Rectal smooth muscle tissue (tissue), 1 donor: ENCODE results near the gene NIPAL3.

Experiments used
- H3K27ac ChIP-seq: one replicate; pipeline ENCODE4 v1.7.0; 2013; ENCODE audit warnings: low read depth, low read length, inconsistent platforms
- H3K27me3 ChIP-seq: one replicate; pipeline ENCODE4 v1.7.0; 2013; ENCODE audit warnings: low read length; ENCODE audit not compliant: control insufficient read depth, insufficient read depth
- H3K36me3 ChIP-seq: one replicate; pipeline ENCODE4 v1.7.0; 2013; ENCODE audit warnings: low read length; ENCODE audit not compliant: control insufficient read depth, insufficient read depth
- H3K4me1 ChIP-seq: one replicate; pipeline ENCODE4 v1.7.0; 2013; ENCODE audit warnings: low read length; ENCODE audit not compliant: control insufficient read depth, insufficient read depth
- H3K4me3 ChIP-seq: one replicate; pipeline ENCODE4 v1.7.0; 2013; ENCODE audit warnings: low read length
- H3K9ac ChIP-seq: one replicate; pipeline ENCODE4 v1.7.0; 2013; ENCODE audit warnings: low read length

The NIPAL3 gene

DNA sequence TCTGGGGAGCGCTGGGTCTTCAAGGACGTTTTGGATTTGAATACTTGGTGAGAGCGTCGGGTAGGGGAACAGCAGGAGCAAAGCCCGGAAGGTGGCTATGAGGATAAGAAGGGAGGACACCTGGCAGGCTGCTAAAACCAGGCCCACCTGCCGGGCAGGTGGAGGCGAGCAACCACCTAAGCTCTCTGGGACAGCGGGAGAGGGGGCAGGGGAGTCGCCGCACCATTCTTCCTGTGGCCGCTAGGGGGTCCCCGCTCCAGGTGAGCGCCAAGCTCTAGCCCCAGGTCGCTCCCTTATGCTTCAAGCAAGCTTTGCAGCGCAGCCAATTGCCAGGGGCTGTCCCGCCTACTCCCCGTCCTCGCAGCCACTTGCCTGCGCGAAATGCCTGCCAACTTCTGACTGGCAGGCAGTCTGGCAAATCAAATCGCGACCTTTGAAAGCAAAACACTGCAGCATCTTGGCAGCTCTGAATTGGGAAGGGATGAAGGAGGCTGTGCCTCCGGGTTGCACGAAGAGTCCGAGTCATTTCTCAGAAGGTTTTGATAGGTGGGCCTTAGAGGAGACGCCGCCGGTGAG is at the start of gene NIPAL3:
Gene NIPAL3 (plus strand): TSS at position 469 of the 576 bp plus-strand sequence. CDS start 3,746 bp downstream, outside the sequence.
- peak within 1 kb of the TSS; percentile 67 for H3K27ac ChIP-seq
- H3K36me3 ChIP-seq = peaks cover 5% of the 10 kb centered on the region
- H3K9ac ChIP-seq = peak within 1 kb of the TSS; percentile 57
- peak within 1 kb of the TSS; percentile 96 for H3K4me3 ChIP-seq
- no peaks in the 10 kb centered on the region for H3K27me3 ChIP-seq
- peaks cover 22% of the 10 kb centered on the region for H3K4me1 ChIP-seq

DNA sequence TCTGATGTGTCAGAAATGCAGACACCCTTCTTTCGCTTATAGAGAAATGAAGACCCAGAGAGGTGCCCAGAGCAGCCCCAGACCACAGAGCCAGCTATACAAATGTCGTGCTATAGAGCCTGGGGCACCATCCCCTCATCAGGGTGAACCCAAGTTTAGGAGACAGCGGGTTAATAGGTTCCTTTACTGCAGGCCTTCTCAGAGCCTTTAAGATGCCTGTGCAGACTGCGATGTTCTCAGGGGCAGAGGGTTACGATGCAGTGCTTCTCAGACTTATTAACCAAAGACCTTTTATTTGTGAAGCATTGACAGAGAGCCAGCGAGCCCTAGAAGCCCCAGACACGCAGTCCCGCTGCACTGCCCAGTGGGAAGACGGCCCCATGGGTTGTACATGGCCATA is 48.9 kb upstream of the NIPAL3 start:
- no peak overlapping the region for H3K9ac ChIP-seq
- no peak overlapping the region for H3K4me3 ChIP-seq
- H3K27ac ChIP-seq = no peak overlapping the region
- no peaks in the 10 kb centered on the region for H3K4me1 ChIP-seq
- H3K27me3 ChIP-seq = no peaks in the 10 kb centered on the region
- no peaks in the 10 kb centered on the region for H3K36me3 ChIP-seq

DNA sequence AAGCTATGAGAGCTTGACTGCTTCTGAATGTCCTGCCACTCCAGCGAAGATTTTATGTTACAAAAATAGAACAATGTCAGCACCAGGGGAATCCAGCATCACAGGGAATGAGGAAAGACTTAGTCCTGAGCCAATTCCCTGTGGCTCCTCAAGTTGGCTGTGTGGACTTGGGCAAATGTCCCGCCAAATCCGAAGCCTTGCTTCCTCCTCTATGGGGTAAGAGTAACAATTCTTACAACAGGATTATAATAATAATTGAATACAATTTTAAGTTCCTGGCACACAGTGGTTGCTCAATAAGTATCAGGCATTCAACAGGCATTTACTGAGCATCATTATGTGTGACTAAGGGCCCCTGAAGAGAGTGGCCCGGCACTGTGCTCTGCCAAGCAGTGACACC is 46.4 kb upstream of the NIPAL3 start:
- H3K4me1 ChIP-seq = no peaks in the 10 kb centered on the region
- no peak overlapping the region for H3K4me3 ChIP-seq
- H3K9ac ChIP-seq = no peak overlapping the region
- no peaks in the 10 kb centered on the region for H3K27me3 ChIP-seq
- H3K27ac ChIP-seq = no peak overlapping the region
- peaks cover 2% of the 10 kb centered on the region for H3K36me3 ChIP-seq

DNA sequence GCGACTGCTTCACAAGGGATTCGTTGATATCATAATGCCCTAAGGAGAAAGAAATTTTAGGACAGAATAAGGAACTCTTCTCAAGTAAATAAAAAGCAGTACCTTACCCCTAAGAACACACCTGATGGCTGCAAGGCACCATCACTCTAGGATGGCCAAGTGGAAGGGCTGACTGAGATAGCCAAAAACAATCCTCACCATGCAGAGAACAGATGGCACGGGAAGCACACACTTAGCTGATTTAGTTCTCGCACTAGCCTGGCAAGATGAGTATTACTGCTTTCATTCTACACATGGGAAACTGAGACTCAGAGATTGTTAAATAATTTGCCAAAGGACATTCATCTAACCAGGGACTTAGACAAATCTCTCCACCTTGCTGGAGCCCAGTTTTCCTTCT is 45.8 kb upstream of the NIPAL3 start:
- Histone ChIP-seq H3K36me3 (peaks cover 2% of the 10 kb centered on the region), H3K4me1 (no peaks in the 10 kb centered on the region), H3K9ac (no peak overlapping the region), H3K27ac (no peak overlapping the region), H3K4me3 (no peak overlapping the region), H3K27me3 (no peaks in the 10 kb centered on the region)

DNA sequence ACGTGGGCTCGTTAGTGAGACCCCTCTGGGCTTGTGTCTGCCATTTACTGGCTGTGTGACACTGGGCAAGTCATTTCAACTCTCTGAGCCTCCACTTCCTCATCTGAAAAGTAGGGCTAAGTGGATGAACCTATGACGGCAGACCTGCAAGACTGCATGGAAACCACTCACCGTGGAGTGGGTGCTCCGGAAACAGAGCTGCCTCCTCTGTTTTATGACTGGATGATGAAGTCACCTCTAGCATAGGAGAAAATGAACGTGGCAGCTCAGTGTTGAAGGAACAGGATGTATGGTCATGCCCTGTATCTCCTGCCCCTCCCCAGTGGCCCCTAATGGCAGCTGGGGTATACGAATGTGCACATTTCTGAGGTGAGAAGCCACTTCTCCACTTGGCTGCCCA is 42.6 kb upstream of the NIPAL3 start:
- H3K9ac ChIP-seq = no peak overlapping the region
- no peaks in the 10 kb centered on the region for H3K27me3 ChIP-seq
- no peak overlapping the region for H3K27ac ChIP-seq
- H3K4me1 ChIP-seq = no peaks in the 10 kb centered on the region
- no peak overlapping the region for H3K4me3 ChIP-seq
- peaks cover 2% of the 10 kb centered on the region for H3K36me3 ChIP-seq

DNA sequence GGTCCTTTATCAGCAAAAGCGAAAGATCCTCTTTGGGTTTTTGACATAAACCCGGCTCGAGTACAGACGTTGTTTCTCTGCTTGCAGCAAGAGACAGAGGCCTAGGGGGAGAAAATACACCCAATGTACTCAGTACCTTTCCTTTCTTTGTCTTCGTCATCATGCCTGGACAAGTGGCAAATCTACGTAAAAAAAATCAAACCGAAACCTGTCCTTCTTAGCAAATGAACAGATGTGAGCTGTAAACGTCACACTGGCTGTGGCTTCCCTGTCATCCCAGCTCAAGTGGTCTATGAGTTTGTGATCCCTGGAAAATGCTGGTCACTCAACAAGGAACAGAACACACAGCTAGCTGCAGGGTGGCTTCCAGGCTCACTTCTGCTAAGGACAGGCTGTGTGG is 41.9 kb upstream of the NIPAL3 start:
- Histone ChIP-seq H3K9ac (no peak overlapping the region), H3K4me1 (no peaks in the 10 kb centered on the region), H3K27ac (no peak overlapping the region), H3K4me3 (no peak overlapping the region), H3K27me3 (no peaks in the 10 kb centered on the region), H3K36me3 (peaks cover 2% of the 10 kb centered on the region)

DNA sequence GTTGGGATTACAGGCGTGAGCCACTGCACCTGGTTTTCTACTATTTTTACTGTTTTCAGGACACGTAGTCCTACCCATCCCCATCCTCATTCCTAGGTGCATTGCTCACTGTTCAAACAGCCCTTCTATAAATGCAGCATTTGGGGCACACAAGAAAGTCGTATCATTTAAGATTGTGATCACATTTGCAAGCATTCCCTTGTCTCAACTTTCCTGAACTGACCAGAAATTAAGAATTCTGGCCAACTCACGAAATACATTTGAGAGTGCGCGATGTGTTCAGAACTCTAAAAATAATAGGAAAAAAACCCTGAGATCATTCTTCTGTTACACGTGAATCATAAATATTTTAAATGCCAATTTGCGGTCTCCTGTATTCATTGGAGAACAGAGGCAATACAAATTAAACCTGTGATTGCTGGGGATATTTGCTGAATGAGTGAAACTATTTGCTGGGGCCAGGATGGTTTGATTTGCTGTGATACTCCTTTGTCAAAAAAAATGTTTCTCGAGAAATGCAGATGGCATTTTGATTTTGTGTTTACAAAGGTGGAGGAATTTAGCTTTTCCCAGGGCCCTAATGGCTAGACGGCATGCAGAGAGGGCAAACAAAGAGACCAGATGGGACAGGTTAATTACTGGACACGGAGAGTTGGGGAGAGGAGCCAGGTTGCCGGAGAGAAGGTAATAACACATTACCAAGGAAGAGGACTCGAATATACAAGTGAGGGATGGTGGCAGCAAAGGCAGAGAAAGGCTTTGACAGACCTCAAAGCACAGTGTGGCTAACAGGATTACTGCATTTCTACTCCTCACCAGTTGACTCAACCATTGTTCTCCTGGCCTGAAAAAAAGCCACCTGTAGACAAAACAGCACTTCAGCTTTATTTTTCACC is 40.5 kb upstream of the NIPAL3 start:
- peaks cover 2% of the 10 kb centered on the region for H3K36me3 ChIP-seq
- H3K9ac ChIP-seq = no peak overlapping the region
- H3K4me3 ChIP-seq = no peak overlapping the region
- H3K4me1 ChIP-seq = no peaks in the 10 kb centered on the region
- no peak overlapping the region for H3K27ac ChIP-seq
- H3K27me3 ChIP-seq = no peaks in the 10 kb centered on the region

DNA sequence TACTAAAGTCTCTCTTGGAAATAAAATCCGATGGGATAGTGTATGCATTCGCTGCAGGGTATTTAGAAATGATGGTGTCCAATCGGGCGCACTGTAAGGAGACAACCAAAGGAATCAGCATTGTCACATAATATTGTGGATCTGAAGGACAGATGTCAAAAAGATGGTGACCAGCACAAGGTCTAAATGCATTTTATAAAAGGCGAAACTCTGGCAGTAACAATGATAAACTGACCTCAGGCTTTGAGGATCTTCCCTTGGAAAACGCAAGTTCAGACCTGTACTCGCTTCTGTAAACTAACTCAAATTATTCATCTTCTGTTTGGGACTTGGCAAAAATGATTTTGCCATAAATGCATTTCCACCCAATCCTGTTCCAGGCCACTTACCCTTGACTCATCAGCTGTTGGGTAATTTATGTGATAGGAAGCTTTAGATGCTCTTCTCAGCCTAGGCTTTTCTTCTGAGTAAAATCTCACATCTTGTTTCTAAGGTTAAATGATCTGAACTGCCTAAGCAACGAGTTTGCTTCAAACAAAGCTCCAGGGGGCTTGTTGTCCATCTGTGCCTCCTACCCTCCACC is 35.8 kb upstream of the NIPAL3 start:
- Histone ChIP-seq H3K9ac (no peak overlapping the region), H3K27ac (no peak overlapping the region), H3K4me1 (no peaks in the 10 kb centered on the region), H3K4me3 (no peak overlapping the region), H3K36me3 (no peaks in the 10 kb centered on the region), H3K27me3 (no peaks in the 10 kb centered on the region)

DNA sequence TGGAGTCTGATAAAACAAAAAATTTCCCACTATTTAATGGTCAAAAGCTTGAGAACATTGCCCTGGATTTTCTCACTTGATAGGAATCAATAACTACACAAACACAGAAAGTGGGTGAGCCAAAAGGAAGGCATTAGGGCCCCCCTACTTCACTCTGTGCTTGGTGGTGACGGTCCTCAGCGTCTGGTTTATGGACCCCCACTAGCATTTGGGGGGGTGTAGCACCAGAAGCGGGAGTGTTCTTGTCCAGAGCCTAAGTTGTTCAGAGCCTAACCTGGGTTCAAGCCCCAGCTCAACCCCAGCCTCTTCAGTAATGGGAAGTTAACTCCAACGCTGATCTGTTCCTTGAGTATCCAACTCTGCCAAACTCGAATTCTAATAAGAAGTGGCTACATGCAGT is 35.1 kb upstream of the NIPAL3 start:
- H3K27ac ChIP-seq = no peak overlapping the region
- no peaks in the 10 kb centered on the region for H3K4me1 ChIP-seq
- H3K27me3 ChIP-seq = no peaks in the 10 kb centered on the region
- no peak overlapping the region for H3K4me3 ChIP-seq
- H3K9ac ChIP-seq = no peak overlapping the region
- H3K36me3 ChIP-seq = no peaks in the 10 kb centered on the region

GRCh38 chr1:24381256-24381655 is 34.3 kb upstream of the NIPAL3 start:
- Histone ChIP-seq H3K4me1 (no peaks in the 10 kb centered on the region), H3K4me3 (no peak overlapping the region), H3K27me3 (no peaks in the 10 kb centered on the region), H3K36me3 (no peaks in the 10 kb centered on the region), H3K9ac (no peak overlapping the region), H3K27ac (no peak overlapping the region)

- Histone ChIP-seq H3K27me3 (no peaks in the 10 kb centered on the region), H3K9ac (no peak overlapping the region), H3K4me3 (no peak overlapping the region), H3K4me1 (no peaks in the 10 kb centered on the region), H3K27ac (no peak overlapping the region), H3K36me3 (no peaks in the 10 kb centered on the region)
Observed at GRCh38 chr1:24382165-24382577, 33.4 kb upstream of the NIPAL3 start.

GRCh38 chr1:24383381-24383940 is 32.1 kb upstream of the NIPAL3 start:
- no peak overlapping the region for H3K27ac ChIP-seq
- no peak overlapping the region for H3K9ac ChIP-seq
- no peak overlapping the region for H3K4me3 ChIP-seq
- H3K36me3 ChIP-seq = no peaks in the 10 kb centered on the region
- no peaks in the 10 kb centered on the region for H3K27me3 ChIP-seq
- H3K4me1 ChIP-seq = no peaks in the 10 kb centered on the region
